ENCODE data around the gene ZMAT5.

ZMAT5 gene

DNA sequence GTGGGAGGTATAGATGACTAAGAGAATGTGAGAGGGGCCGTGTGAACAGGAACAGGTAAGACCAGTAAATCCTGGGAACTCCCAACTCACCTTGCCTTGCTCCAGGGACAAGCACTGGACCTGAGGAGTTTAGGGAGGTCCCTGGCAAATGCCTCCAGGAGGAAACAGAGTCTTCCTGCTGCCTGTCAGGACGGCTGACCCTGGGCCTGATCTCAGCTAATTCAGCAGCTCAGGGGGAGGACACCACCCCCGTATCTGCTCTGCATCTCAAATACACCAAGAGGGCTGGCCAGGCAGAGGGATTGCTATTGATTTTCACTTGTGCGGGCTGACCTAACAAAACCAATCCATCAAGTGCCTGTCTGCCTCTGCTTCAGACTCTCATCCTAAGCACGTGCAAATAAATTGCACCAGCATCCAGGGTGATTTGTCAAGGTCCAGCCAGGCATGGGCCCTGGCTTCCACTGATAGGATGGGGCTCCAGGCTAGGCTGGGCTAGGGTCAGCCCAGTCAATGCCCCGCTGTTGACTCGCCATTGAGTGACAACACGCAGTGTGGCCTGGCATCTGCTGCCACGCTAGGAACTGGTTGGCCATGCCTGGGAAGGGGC, 20.7 kb upstream of the ZMAT5 start:
- no peak overlapping the region for H3K9ac ChIP-seq (ENCODE audit: low read length)
- no peak overlapping the region for H3K4me3 ChIP-seq (ENCODE audit: low read depth, low read length)
- no peaks in the 10 kb centered on the region for H3K4me1 ChIP-seq (ENCODE audit: control insufficient read depth, insufficient read depth, low read length)
- H3K27ac ChIP-seq (ENCODE audit: low read depth, low read length) = no peak overlapping the region
- H3K36me3 ChIP-seq (ENCODE audit: control insufficient read depth, insufficient read depth, low read length) = peaks cover 44% of the 10 kb centered on the region
- no peaks in the 10 kb centered on the region for H3K9me3 ChIP-seq (ENCODE audit: control insufficient read depth, insufficient read depth, low read depth, low read length)
- no peaks in the 10 kb centered on the region for H3K27me3 ChIP-seq (ENCODE audit: control insufficient read depth, insufficient read depth, low read length)

DNA sequence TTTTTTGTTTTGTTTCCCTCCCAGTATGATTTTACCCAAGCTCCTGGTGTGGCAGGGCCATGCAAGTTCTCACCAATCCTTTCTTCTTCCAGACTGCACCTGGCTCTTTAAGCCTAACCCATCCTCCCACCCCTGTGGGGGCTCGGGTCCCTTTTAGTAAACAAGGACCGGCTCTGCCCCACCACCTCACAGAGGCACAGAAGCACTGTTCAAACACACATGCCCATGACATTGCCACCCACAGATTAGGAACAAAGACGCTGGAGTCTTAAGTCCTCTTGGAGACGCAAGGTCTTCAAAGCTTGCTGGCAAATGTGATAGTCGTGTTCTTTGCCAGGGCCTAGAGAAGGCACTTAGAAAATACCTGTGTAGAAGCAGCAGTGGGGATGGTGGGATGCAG, 19.2 kb upstream of the ZMAT5 start:
- H3K4me1 ChIP-seq (ENCODE audit: control insufficient read depth, insufficient read depth, low read length) = peaks cover 4% of the 10 kb centered on the region; the same call in 1 of the 2 replicates
- H3K9me3 ChIP-seq (ENCODE audit: control insufficient read depth, insufficient read depth, low read depth, low read length) = no peaks in the 10 kb centered on the region
- H3K36me3 ChIP-seq (ENCODE audit: control insufficient read depth, insufficient read depth, low read length) = peaks cover 34% of the 10 kb centered on the region
- no peaks in the 10 kb centered on the region for H3K27me3 ChIP-seq (ENCODE audit: control insufficient read depth, insufficient read depth, low read length)
- H3K4me3 ChIP-seq (ENCODE audit: low read depth, low read length) = no peak overlapping the region
- 0 out of 2 replicates have a peak overlapping the region, but pooled peaks have one; percentile 28 for H3K27ac ChIP-seq (ENCODE audit: low read depth, low read length)
- H3K9ac ChIP-seq (ENCODE audit: low read length) = no peak overlapping the region

DNA sequence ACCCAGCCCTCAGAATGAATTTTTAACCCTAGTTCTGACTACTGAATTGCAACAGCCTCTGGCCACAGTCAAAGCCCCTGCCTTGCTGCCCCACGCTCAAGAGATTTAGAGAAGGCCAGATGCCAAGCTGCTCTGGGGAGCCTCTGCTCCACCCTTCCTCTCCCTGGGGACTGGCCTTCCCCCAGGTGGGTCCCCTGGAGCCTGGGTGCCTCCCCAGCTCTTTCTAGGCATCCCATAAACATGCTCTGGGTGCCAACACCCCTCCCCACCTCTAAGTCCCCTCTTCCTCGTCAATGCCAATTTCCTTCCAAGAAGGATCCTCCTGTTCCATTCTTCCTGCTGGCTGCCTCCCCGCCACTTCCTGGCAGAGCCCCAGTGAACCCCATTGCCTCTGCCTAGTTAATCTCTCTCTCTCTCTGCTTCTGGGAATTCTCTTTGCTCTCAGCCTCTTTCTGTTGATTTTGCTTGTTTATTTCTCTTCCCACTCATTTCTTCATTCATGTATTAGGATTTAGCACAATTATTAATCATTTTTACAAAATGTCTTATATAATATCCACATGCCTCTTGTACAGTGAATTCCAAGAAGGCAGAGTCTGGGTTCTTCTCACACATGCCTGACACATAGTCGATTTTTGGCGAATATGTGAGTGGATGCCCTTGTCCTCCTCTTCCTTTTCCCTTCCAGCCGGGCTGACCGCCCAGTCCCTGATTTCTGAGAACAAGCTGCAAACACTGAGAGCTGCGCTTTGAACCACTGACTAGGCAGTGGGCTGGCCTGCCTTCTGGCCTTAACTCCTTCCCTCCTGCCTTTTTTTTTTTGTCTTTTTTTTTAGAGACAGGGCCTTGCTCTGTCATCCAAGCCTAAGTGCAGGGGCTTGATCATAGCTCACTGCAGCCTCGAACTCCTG, 17.9 kb upstream of the ZMAT5 start:
- no peaks in the 10 kb centered on the region for H3K9me3 ChIP-seq (ENCODE audit: control insufficient read depth, insufficient read depth, low read depth, low read length)
- H3K4me1 ChIP-seq (ENCODE audit: control insufficient read depth, insufficient read depth, low read length) = peaks cover 8% of the 10 kb centered on the region; the same call in 1 of the 2 replicates
- peaks cover 21% of the 10 kb centered on the region for H3K36me3 ChIP-seq (ENCODE audit: control insufficient read depth, insufficient read depth, low read length)
- no peak overlapping the region for H3K9ac ChIP-seq (ENCODE audit: low read length)
- no peaks in the 10 kb centered on the region for H3K27me3 ChIP-seq (ENCODE audit: control insufficient read depth, insufficient read depth, low read length)
- H3K4me3 ChIP-seq (ENCODE audit: low read depth, low read length) = no peak overlapping the region
- no peak overlapping the region for H3K27ac ChIP-seq (ENCODE audit: low read depth, low read length)

DNA sequence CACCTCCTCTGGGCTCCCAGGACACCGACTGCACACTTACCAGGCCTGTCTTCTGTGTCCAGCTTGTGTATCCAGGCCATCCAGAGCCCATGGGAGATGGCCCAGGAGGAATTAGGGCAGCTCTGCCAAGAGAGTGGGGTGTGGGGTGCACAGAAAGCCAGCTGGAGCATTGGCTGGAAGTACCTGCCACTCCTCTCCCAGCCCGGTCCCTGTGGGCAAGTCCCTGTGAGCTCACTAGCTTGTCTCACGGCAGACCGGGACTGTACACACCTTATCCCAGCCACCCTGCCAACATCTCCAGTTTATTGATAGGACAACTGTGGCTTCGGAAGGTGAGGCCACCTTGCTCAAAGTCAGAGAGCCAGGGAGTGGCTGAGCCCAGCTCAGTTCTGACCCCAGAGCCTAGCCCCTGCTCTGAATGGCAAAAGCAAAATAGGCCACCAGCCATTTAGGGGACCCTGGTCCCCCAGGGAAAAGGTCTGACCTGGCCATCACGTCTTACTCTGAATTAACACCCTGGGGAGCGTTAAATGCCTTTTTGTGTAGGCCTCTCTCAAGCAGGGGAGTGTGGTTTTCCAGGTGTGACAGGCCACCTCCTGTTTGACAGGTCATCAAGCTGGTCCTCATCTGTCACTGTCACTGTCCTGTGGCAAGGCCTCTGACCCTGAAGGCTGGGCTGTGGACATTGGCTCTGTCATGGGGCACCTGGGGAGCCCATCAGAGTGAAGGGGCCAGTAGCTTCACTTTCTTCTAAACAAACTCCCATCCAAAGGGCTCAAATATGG, 15.4 kb upstream of the ZMAT5 start:
- Histone ChIP-seq H3K9ac (ENCODE audit: low read length) (no peak overlapping the region), H3K9me3 (ENCODE audit: control insufficient read depth, insufficient read depth, low read depth, low read length) (no peaks in the 10 kb centered on the region), H3K27me3 (ENCODE audit: control insufficient read depth, insufficient read depth, low read length) (no peaks in the 10 kb centered on the region), H3K36me3 (ENCODE audit: control insufficient read depth, insufficient read depth, low read length) (no peaks in the 10 kb centered on the region), H3K4me1 (ENCODE audit: control insufficient read depth, insufficient read depth, low read length) (peaks cover 8% of the 10 kb centered on the region; the same call in 1 of the 2 replicates), H3K27ac (ENCODE audit: low read depth, low read length) (no peak overlapping the region), H3K4me3 (ENCODE audit: low read depth, low read length) (no peak overlapping the region)

DNA sequence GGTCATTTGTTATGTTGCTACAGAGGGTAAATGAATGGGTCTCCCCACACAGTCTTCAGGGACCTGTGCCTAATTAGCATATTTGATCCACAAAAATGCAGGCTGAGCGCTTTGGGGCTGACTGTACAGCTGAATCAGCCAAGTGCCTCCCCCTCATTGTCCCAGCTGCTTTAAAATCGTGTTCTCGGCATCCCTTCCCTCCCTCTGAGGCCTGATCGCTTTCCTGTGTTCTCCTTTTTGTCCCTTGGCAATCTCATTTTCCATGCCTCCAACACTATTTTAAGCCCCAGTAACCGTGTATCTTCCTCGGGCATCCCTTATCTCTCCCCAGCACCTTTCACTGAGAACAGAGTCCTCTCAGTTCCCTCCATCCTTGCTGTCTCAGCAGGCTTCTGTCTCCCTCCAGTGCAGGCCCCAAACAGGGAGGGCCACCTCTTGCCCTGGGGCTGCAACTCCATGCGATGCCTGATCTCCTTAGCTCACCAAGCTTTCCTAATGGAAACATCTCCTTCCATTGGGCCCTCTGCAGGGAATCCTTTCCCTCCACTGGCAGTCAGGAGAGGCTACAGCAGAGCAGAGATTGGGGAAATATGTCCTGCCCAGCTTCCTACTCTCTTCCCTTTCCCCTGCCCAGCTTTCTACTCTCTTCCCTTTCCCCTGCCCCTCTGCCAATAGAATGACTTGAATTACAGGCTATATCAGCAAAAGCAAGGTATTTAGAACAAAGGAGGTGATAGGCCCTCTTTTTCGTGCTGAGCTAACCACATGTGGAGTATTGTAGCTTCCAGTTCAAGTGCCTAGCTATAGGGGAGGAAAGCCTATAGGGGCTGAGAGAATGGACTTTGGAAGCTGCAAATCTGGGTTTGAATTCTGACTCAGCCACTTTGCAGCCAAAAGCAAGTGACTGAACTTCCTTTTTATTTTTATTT, 14.2 kb upstream of the ZMAT5 start:
- no peak overlapping the region for H3K27ac ChIP-seq (ENCODE audit: low read depth, low read length)
- no peaks in the 10 kb centered on the region for H3K36me3 ChIP-seq (ENCODE audit: control insufficient read depth, insufficient read depth, low read length)
- H3K4me3 ChIP-seq (ENCODE audit: low read depth, low read length) = no peak overlapping the region
- H3K4me1 ChIP-seq (ENCODE audit: control insufficient read depth, insufficient read depth, low read length) = peaks cover 8% of the 10 kb centered on the region; the same call in 1 of the 2 replicates
- H3K27me3 ChIP-seq (ENCODE audit: control insufficient read depth, insufficient read depth, low read length) = no peaks in the 10 kb centered on the region
- no peak overlapping the region for H3K9ac ChIP-seq (ENCODE audit: low read length)
- H3K9me3 ChIP-seq (ENCODE audit: control insufficient read depth, insufficient read depth, low read depth, low read length) = no peaks in the 10 kb centered on the region

DNA sequence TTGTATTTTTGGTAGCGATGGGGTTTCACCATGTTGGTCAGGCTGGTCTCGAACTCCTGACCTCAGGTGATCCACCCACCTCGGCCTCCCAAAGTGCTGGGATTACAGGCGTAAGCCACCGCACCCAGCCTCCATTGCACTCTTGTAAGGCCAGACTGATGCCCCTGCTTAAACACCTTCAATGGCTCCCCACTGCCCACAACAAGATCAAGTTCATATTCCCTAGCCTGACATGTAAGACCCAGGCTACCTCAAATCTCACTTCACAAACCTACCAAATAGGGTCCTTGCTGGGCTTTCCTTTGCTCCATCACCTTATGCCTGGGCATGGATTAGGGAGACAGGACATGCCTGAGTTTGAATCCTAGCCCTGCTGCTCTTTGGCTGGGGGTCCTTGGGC, 13.4 kb upstream of the ZMAT5 start:
- peaks cover 8% of the 10 kb centered on the region; the same call in 1 of the 2 replicates for H3K4me1 ChIP-seq (ENCODE audit: control insufficient read depth, insufficient read depth, low read length)

DNA sequence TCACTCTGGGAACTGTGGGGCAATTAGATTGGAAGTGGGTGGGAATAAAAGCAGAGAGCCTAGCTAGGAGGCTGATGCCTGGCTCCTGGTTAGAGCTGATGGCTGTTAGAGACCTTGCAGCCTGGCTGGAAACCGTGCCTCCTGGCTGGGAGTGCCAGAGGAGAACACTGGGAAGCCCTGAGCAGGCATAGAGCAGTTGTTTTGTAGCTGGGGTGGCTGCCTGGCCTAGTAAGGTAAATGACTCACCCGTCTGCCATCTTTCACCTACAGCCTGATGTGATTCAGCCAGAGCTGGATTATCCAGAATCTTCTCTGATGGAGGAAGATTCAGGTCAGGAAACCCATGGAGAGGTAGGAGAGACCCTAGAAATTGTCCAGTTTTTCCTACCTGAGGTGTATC, 6.4 kb upstream of the ZMAT5 start:
- peaks cover 14% of the 10 kb centered on the region for H3K36me3 ChIP-seq (ENCODE audit: control insufficient read depth, insufficient read depth, low read length)

More for the DNA sequence above, 13.4 kb upstream of the ZMAT5 start:
- H3K4me3 ChIP-seq (ENCODE audit: low read depth, low read length) = no peak overlapping the region
- no peaks in the 10 kb centered on the region for H3K27me3 ChIP-seq (ENCODE audit: control insufficient read depth, insufficient read depth, low read length)
- H3K27ac ChIP-seq (ENCODE audit: low read depth, low read length) = no peak overlapping the region
- no peak overlapping the region for H3K9ac ChIP-seq (ENCODE audit: low read length)
- no peaks in the 10 kb centered on the region for H3K36me3 ChIP-seq (ENCODE audit: control insufficient read depth, insufficient read depth, low read length)
- no peaks in the 10 kb centered on the region for H3K9me3 ChIP-seq (ENCODE audit: control insufficient read depth, insufficient read depth, low read depth, low read length)

DNA sequence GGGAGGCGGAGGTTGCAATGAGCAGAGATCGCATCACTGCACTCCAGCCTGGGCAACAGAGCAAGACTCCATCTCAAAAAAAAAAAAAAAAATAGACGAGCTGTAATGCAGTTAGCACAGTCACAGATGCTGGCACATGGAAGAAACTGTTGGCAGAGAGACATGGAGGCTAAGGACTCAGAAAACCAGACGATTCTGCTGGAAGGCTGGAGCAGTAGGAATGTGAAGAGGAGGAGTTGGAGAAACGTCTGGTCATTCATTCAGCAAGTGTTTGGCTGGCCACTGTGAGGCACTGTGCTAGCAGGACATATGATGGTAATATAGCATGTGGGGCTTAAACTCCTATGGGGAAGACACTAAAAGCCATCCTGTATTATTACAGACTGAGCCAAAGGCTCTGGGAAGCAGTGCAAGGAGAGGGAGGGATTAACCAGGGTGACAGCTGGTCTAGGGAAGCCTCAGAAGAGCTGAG, 5.4 kb upstream of the ZMAT5 start:
- H3K4me1 ChIP-seq (ENCODE audit: control insufficient read depth, insufficient read depth, low read length) = peaks cover 5% of the 10 kb centered on the region
- no peak overlapping the region for H3K27ac ChIP-seq (ENCODE audit: low read depth, low read length)
- H3K27me3 ChIP-seq (ENCODE audit: control insufficient read depth, insufficient read depth, low read length) = no peaks in the 10 kb centered on the region
- H3K4me3 ChIP-seq (ENCODE audit: low read depth, low read length) = no peak overlapping the region
- peaks cover 14% of the 10 kb centered on the region for H3K36me3 ChIP-seq (ENCODE audit: control insufficient read depth, insufficient read depth, low read length)
- H3K9ac ChIP-seq (ENCODE audit: low read length) = no peak overlapping the region
- no peaks in the 10 kb centered on the region for H3K9me3 ChIP-seq (ENCODE audit: control insufficient read depth, insufficient read depth, low read depth, low read length)

More for the DNA sequence above, 6.4 kb upstream of the ZMAT5 start:
- Histone ChIP-seq H3K27me3 (ENCODE audit: control insufficient read depth, insufficient read depth, low read length) (no peaks in the 10 kb centered on the region), H3K4me3 (ENCODE audit: low read depth, low read length) (no peak overlapping the region), H3K9me3 (ENCODE audit: control insufficient read depth, insufficient read depth, low read depth, low read length) (no peaks in the 10 kb centered on the region), H3K27ac (ENCODE audit: low read depth, low read length) (no peak overlapping the region), H3K9ac (ENCODE audit: low read length) (no peak overlapping the region), H3K4me1 (ENCODE audit: control insufficient read depth, insufficient read depth, low read length) (peaks cover 2% of the 10 kb centered on the region)

DNA sequence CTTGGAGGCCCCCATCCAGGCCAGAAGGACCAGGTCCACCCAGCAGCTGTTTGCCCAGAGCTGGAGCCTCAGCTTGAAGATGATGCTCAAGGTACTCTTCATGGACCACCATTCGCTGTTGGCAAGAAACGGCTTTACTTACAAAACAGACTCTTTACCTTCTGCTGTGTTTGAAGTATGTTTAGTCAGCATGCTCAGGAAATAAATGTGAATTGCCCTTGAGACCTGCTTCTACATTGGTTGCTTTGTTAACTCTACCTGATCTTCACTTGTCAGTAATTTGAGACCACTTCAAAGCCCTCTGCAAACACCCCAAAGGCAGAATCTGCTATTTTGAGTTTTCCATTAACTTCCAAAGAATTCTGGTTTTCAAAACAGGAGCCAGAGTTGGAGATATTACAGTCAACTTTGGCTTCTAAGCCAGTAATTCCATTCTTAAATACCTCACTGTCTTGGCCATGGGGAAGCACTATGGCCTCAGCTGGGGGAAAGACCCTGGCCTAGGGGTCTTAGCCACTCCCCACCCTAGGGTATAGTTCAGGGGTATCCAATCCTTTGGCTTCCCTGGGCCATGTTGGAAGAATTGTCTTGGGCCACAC, 3.0 kb upstream of the ZMAT5 start:
- peaks cover 14% of the 10 kb centered on the region for H3K36me3 ChIP-seq (ENCODE audit: control insufficient read depth, insufficient read depth, low read length)
- no peak overlapping the region for H3K4me3 ChIP-seq (ENCODE audit: low read depth, low read length)
- H3K27me3 ChIP-seq (ENCODE audit: control insufficient read depth, insufficient read depth, low read length) = no peaks in the 10 kb centered on the region
- peaks cover 10% of the 10 kb centered on the region for H3K4me1 ChIP-seq (ENCODE audit: control insufficient read depth, insufficient read depth, low read length)
- no peak overlapping the region for H3K27ac ChIP-seq (ENCODE audit: low read depth, low read length)
- H3K9me3 ChIP-seq (ENCODE audit: control insufficient read depth, insufficient read depth, low read depth, low read length) = no peaks in the 10 kb centered on the region
- no peak overlapping the region for H3K9ac ChIP-seq (ENCODE audit: low read length)
